Measurements from ENCODE around the gene ADAMTS16.
"Not testable (repeated sequence)": the region's sequence is repeated elsewhere in the genome, so short reads cannot be mapped to it uniquely, and the experiment has no call there.

The ADAMTS16 gene, protein sequence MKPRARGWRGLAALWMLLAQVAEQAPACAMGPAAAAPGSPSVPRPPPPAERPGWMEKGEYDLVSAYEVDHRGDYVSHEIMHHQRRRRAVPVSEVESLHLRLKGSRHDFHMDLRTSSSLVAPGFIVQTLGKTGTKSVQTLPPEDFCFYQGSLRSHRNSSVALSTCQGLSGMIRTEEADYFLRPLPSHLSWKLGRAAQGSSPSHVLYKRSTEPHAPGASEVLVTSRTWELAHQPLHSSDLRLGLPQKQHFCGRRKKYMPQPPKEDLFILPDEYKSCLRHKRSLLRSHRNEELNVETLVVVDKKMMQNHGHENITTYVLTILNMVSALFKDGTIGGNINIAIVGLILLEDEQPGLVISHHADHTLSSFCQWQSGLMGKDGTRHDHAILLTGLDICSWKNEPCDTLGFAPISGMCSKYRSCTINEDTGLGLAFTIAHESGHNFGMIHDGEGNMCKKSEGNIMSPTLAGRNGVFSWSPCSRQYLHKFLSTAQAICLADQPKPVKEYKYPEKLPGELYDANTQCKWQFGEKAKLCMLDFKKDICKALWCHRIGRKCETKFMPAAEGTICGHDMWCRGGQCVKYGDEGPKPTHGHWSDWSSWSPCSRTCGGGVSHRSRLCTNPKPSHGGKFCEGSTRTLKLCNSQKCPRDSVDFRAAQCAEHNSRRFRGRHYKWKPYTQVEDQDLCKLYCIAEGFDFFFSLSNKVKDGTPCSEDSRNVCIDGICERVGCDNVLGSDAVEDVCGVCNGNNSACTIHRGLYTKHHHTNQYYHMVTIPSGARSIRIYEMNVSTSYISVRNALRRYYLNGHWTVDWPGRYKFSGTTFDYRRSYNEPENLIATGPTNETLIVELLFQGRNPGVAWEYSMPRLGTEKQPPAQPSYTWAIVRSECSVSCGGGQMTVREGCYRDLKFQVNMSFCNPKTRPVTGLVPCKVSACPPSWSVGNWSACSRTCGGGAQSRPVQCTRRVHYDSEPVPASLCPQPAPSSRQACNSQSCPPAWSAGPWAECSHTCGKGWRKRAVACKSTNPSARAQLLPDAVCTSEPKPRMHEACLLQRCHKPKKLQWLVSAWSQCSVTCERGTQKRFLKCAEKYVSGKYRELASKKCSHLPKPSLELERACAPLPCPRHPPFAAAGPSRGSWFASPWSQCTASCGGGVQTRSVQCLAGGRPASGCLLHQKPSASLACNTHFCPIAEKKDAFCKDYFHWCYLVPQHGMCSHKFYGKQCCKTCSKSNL

DNA sequence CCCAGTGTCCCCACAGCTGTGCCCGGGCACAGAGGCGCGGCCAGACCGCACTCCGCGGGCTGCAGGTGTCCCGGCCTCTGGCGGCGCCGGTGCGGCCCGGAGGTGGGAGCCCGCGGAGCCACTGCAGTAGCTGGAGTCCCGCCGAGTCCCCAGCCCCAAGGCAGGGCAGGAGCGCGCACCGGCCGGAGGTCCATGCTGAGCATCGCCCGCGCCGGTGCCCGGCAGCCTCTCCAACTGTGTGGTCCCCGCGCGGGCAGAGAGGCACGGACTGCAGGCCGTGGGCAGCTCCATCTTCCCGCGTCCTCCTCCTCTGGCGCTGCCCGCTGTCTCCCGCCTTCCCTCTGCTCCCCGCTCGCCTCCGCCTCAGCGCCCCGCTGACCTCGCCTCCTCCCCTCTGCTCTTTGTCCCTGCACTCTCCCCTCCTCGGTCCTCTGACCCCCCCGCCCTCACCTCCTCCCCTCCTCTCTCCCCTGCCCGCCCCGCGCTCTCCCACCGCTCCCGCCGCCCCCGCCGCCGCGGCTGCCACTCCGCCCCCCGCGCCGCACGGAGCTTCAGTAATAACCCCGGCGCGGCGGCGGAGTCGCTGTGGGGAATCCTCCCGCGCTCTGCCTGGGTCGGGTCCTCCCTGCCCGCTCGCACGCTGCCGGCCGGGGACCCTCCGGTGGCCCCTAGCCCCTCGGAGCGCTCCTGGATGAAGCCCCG, at the start of gene ADAMTS16:
Gene ADAMTS16, plus strand, starts transcription at position 554 of the 702 bp plus-strand sequence. Its CDS starts 138 bp downstream, at position 692.
- DNase-seq (ENCODE audit: low read depth in 2 of 2) = no peak

DNA sequence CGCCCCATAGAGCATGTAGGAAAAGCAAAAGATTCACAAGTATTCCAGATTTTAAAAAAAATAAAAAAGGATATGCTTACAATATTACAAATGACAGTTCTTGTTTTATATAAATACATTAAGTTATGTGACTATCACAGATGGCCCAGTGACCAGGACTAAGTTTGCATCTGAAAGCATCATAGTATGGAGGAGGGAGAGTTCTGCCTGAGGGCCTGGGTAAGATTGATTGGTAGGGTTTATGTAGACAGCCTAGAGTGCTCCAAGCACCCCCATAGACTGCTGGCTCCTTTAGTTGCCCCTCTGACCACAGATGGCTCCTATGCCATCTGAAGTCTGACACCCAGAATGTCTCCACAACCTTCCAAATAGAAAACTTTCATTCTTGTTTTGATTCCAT, 48.0 kb upstream of the ADAMTS16 start:
- no peak for DNase-seq (ENCODE audit: low read depth in 2 of 2)

DNA sequence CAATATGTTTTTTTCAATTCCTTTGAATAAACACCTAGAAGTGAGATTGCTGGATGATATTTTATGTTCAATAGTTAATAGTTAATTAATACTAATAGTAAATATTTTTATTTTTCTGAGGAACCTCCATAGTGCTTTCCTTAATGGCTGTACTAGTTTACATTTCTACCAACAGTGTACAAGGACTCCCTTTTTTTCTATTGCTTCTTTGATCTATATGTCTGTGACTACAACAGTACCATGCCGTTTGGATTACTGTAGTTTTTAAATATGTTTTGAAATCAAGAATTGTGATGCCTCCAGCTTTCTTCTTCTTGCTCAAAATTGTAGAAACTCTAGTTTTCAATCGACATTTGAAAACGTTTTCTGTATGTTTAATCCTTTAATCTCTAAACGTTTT, 39.5 kb upstream of the ADAMTS16 start:
- no peak for DNase-seq (ENCODE audit: low read depth in 2 of 2)

DNA sequence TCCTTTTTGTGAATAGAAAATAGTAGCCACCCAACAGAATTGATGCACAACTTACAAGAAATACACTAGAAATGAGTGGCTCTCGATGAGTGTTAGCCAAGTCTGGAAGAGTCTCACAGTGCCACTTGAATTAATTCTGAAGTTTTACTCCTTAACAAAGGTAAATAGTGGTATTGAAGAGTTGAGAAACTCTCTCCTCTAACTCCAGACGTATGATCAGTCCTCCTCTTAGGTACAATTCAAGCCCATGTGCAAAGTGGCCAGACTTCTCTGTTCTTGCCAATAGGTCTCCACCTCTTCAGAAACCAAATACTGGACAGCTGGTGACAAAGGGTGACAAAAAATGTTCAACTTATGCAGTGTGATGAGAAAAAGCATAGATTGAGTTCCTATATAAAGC, 38.5 kb upstream of the ADAMTS16 start:
- no peak for DNase-seq (ENCODE audit: low read depth in 2 of 2)

DNA sequence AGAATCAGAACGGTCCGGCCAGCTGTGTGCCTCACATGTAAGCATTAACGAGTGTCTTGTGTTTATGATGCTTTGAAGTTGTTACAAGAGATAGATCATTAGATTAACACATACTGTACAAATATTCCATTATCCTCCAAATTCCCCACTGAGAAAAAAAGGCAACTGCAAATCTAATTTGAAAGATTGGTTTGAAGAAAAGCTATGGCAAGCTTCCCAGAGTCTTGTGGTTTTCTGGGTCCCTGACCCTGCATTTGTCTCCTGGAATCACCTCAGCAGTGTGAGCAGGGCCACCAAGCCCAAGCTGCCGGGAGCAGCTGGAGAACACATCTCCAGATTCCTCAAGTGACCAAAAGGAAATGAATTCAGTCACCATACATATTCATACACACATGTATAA, 36.9 kb upstream of the ADAMTS16 start:
- no peak for DNase-seq (ENCODE audit: low read depth in 2 of 2)

GRCh38 chr5:5104550-5104949, 35.6 kb upstream of the ADAMTS16 start:
- DNase-seq (ENCODE audit: low read depth in 2 of 2) = no peak

DNA sequence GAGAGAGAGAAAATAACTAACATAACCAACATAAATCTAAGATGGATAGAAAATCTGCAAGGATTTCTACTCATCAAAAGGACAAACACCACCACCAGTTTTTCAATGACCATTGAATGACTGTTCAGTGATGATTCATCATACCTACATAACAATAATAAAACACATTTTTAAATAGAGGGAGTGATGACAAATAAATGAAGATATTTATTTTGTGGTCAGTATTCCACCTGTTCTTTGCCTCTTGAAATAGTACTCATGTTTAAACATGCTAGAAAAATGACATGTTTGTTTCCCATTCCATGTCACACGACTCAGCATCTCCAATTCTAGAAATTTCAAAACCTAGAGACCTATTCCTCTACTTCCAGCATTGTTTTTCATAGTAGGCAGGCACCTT, 34.6 kb upstream of the ADAMTS16 start:
- no peak for DNase-seq (ENCODE audit: low read depth in 2 of 2)

DNA sequence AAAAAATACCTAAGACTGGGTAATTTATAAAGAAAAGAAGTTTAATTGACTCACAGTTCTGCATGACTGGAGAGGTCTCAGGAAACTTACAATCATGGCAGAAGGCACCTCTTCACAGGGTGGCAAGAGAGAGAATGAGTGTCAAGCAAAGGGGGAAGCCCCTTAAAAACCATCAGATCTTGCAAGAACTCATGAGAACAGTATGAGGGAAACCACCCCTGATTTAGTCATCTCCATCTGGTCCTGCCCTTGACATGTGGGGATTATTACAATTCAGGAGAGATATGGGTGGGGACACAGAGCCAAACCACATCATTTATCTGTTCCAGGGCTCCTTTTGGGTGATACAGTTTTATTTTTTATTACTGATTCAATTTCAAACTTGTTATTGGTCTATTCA, 23.2 kb upstream of the ADAMTS16 start:
- no peak for DNase-seq (ENCODE audit: low read depth in 2 of 2)

GRCh38 chr5:5122776-5123175, 17.4 kb upstream of the ADAMTS16 start:
- DNase-seq (ENCODE audit: low read depth in 2 of 2) = no peak

DNA sequence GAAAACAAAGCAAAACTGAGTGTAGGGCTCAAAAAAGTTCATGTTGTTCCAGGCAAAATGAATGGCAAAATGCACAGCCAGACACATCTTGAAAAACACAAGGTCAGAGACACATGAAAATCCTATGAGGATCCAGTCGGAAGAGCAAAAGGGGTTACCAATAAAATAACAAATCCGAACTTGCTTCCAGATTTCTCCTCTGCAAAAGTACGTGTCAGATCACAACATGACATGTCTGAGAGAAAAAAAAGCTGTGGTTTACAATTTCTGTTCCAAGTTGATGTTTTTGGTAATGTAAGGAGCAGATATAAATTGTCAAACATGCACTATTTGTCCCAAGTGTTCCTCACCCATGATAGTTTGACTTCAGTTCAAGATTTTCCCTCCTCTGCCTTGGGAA, 15.9 kb upstream of the ADAMTS16 start:
- no peak for DNase-seq (ENCODE audit: low read depth in 2 of 2)

- DNase-seq (ENCODE audit: low read depth in 2 of 2) = no peak
These were observed 13.7 kb upstream of the ADAMTS16 start for GRCh38 chr5:5126444-5126843.

- DNase-seq (ENCODE audit: low read depth in 2 of 2) = no peak
These were observed 11.4 kb upstream of the ADAMTS16 start for GRCh38 chr5:5128766-5129165.

GRCh38 chr5:5132234-5132633, 7.9 kb upstream of the ADAMTS16 start:
- DNase-seq (ENCODE audit: low read depth in 2 of 2) = no peak

DNA sequence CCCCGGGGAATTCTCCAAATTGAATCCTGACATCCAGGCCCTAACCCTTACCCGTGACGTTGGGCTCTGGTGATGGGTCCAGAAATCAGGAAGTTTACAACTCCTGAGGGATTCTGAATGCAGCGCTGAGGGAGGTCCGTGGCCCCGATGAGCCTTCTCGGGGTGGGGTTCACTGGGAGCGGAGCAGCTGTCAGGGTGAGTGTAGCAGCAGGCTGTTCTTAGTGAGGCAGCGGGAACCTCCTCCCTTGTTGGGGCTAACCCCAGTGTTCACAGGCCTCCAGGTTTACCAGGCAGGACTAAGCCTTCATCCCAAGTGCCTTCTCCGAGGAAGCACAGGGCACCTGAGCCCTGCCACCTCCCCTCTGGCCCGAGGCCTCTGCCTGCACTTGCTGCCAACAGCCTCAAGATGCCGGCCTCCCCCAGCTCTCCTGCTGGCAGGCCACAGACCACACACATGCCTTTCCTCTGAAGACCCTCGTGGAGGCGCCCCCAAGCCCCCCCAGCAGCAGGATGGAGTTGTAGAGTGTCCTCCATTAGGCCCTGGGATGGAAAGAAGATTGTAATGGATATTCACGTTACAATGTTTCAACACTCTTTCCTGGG, 7.3 kb upstream of the ADAMTS16 start:
- no peak for DNase-seq (ENCODE audit: low read depth in 2 of 2)

GRCh38 chr5:5134107-5134506, 6.0 kb upstream of the ADAMTS16 start:
- no peak for DNase-seq (ENCODE audit: low read depth in 2 of 2)

DNA sequence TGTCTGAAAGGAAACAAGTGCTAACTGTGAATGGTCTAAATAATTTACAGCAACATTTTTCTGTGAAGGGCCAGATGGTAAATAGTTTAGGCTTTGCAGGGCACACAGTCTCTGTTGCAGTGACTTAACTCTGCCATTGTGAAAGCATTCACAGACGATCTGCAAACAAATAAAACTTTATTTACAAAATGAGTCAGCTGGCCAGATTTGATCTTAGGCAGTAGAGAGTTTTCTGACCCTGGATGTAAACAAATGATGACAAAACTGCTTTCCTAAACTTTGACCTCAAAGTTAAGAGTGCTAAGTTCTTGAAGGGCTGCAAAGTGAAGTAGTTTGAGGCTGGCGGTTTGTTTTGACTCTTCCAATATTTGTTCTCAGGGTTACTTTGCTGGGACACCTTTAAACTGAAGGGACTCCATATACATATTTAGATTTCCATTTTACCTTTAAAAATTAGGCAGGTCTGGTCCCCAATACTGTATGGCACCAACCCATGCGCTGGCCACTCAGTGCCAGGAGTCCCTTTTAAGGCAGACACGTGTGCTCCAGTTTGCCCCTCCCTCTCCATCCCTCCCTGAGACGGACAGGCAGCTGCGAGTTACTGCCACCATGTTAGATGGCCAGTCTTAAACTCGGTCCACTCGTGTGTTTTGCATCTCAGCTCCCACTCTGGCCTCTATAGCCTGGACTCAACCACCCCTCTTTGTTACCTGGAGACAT, 4.0 kb upstream of the ADAMTS16 start:
- no peak for DNase-seq (ENCODE audit: low read depth in 2 of 2)

- not testable (repeated sequence) for DNase-seq (ENCODE audit: low read depth in 2 of 2)
These were observed 2.3 kb upstream of the ADAMTS16 start for GRCh38 chr5:5137851-5138250.

DNA sequence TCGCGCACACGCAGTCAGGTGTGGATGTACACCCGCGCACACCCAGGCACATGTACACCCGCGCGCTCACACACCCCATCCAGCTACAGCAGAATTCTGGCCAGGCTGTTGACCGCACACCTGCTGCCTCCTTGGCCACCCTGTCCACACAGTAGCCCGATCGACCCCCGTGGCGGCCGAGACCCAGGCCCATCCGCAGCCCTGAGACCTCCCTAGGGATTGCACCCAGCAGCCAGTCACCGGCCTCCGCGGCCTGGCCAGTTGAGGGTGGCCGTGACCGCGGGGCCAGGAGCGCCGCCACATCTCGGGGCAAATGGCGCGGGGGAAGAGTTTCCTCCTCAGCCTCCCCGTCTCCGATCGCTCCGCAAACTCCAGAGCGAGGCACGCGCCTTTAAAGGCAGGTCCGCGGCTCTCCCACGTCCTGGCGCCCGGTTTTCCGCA, 774 bp upstream of the ADAMTS16 start:
- no peak for DNase-seq (ENCODE audit: low read depth in 2 of 2)

GRCh38 chr5:5140479-5141338, 579 bp downstream of the ADAMTS16 start:
- DNase-seq (ENCODE audit: low read depth in 2 of 2) = no peak

DNA sequence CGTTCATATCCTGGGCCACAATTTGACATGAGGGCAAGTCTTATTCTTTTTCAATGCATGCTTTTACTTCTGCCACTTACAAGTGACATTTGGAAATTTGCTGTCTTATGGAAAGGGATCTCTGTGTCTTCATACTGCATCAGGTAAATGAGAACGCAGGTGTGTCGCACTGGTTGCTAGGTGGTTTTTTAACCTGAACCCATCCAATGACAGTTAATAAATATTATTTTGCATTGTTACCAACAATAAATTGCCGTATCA, 1.1 kb downstream of the ADAMTS16 start:
- no peak for DNase-seq (ENCODE audit: low read depth in 2 of 2)
